IMR-90 (cell line): ENCODE results near the gene KCNQ2. TPM values are rescaled to one million over a fixed set of nuclear protein-coding genes. Genes with fewer than 3 reads are reported as not detected.

Experiments used
- ATAC-seq: fragments of 200-7000 bp; cut with Tn5 transposase; 2 replicates; pipeline ENCODE4 v1.9.1; 2020; ENCODE audit warnings: low read depth, mild to moderate bottlenecking, moderate library complexity
- BruUV-seq: library from RNA; stranded (reverse); fragments of 400-500 nt; replicated peaks from 2 replicates; lab custom pipeline; 2021; lab: Mats Ljungman, UMichigan
- CTCF ChIA-PET: fragments of 300-600 bp; formaldehyde crosslinking; extraction: SDS; loops from one replicate; lab custom pipeline; 2021; ENCODE audit warnings: antibody characterized with exemption; lab: Yijun Ruan, JAX
- POLR2A ChIA-PET: fragments of 300-600 bp; sonication (Branson Sonifier 250); formaldehyde crosslinking; loops from one replicate; lab custom pipeline; 2022; ENCODE audit warnings: antibody characterized with exemption; ENCODE audit not compliant: unreplicated experiment; lab: Charles Lee
- DNase-seq: peaks from one replicate; pipeline ENCODE4 v3.0.0; 2013
- H2AFZ ChIP-seq: replicated peaks from 2 replicates; pipeline ENCODE3; 2013; ENCODE audit warnings: low read length, mild to moderate bottlenecking; ENCODE audit not compliant: poor library complexity
- H2AK5ac ChIP-seq: 2 replicates; pipeline ENCODE4 v1.6.1; 2013; ENCODE audit warnings: low read depth, low read length, inconsistent platforms
- H2AK9ac ChIP-seq: replicated peaks from 2 replicates; pipeline ENCODE3; 2013; ENCODE audit warnings: mild to moderate bottlenecking, low read depth, low read length, moderate library complexity; ENCODE audit not compliant: poor library complexity
- H2BK120ac ChIP-seq: 2 replicates; pipeline ENCODE4 v1.6.1; 2013; ENCODE audit warnings: low read depth, low read length, inconsistent platforms
- H2BK15ac ChIP-seq: 3 replicates; pipeline ENCODE4 v1.6.1; 2013; ENCODE audit warnings: low read depth, low read length, inconsistent platforms
- H2BK20ac ChIP-seq: 2 replicates; pipeline ENCODE4 v1.6.1; 2013; ENCODE audit warnings: low read depth, mild to moderate bottlenecking, inconsistent platforms, low read length, moderate library complexity
- H2BK5ac ChIP-seq: 2 replicates; pipeline ENCODE4 v1.6.1; 2013; ENCODE audit warnings: mild to moderate bottlenecking, low read depth, low read length, inconsistent platforms; ENCODE audit not compliant: poor library complexity, severe bottlenecking
- H3K14ac ChIP-seq: replicated peaks from 2 replicates; pipeline ENCODE4 v1.6.1; 2013; ENCODE audit warnings: low read depth, low read length, inconsistent platforms
- H3K18ac ChIP-seq: 2 replicates; pipeline ENCODE4 v1.6.1; 2013; ENCODE audit warnings: low read depth, low read length, control low read depth
- H3K23ac ChIP-seq: 2 replicates; pipeline ENCODE4 v1.6.1; 2013; ENCODE audit warnings: low read depth, low read length, inconsistent platforms
- H3K27ac ChIP-seq: 2 replicates; pipeline ENCODE4 v1.5.1; 2013; ENCODE audit warnings: mild to moderate bottlenecking, control low read depth, low read length; ENCODE audit not compliant: insufficient read depth
- H3K27me3 ChIP-seq: 2 replicates; pipeline ENCODE4 v1.6.1; 2013; ENCODE audit warnings: low read length; ENCODE audit not compliant: control insufficient read depth, insufficient read depth
- H3K36me3 ChIP-seq: 2 replicates; pipeline ENCODE4 v1.6.1; 2013; ENCODE audit warnings: low read length, mixed read lengths; ENCODE audit not compliant: control insufficient read depth, insufficient read depth
- H3K4ac ChIP-seq: 2 replicates; pipeline ENCODE4 v1.6.1; 2013; ENCODE audit warnings: low read depth, low read length, inconsistent platforms
- H3K4me1 ChIP-seq: 2 replicates; pipeline ENCODE4 v1.6.1; 2013; ENCODE audit warnings: low read length, mixed read lengths; ENCODE audit not compliant: control insufficient read depth, insufficient read depth
- H3K4me2 ChIP-seq: 2 replicates; pipeline ENCODE4 v1.6.1; 2013; ENCODE audit warnings: low read depth, mild to moderate bottlenecking, control low read depth, low read length, moderate library complexity
- H3K4me3 ChIP-seq: 2 replicates; pipeline ENCODE4 v1.5.1; 2013; ENCODE audit warnings: low read depth, mild to moderate bottlenecking, control low read depth, low read length, moderate library complexity; ENCODE audit not compliant: insufficient read depth
- H3K56ac ChIP-seq: 2 replicates; pipeline ENCODE4 v1.6.1; 2013; ENCODE audit warnings: low read length, inconsistent platforms; ENCODE audit not compliant: insufficient read depth; ENCODE audit errors: extremely low read depth
- H3K79me1 ChIP-seq, 2 experiments: 2 replicates each; pipeline ENCODE4 v1.6.1; 2013; ENCODE audit warnings: low read length in 2 of 2, inconsistent platforms in 1 of 2, low read depth in 1 of 2
- H3K9ac ChIP-seq: 2 replicates; pipeline ENCODE4 v1.6.1; 2013; ENCODE audit warnings: low read depth, low read length, control low read depth
- H3K9me1 ChIP-seq: 2 replicates; pipeline ENCODE4 v1.6.1; 2013; ENCODE audit warnings: low read length, inconsistent platforms; ENCODE audit not compliant: insufficient read depth
- H3K9me3 ChIP-seq: 2 replicates; pipeline ENCODE4 v1.6.1; 2013; ENCODE audit warnings: low read length; ENCODE audit not compliant: control insufficient read depth, insufficient read depth
- H4K20me1 ChIP-seq: 2 replicates; pipeline ENCODE4 v1.6.1; 2013; ENCODE audit warnings: low read length, inconsistent platforms; ENCODE audit not compliant: insufficient read depth
- H4K5ac ChIP-seq: 2 replicates; pipeline ENCODE4 v1.6.1; 2013; ENCODE audit warnings: mild to moderate bottlenecking, low read depth, low read length, control low read depth
- H4K8ac ChIP-seq, 2 experiments: 2 replicates each; pipeline ENCODE4 v1.6.1; 2013; ENCODE audit warnings: low read depth in 2 of 2, low read length in 2 of 2, control low read depth in 1 of 2, inconsistent platforms in 1 of 2
- H4K91ac ChIP-seq: 2 replicates; pipeline ENCODE4 v1.6.1; 2013; ENCODE audit warnings: low read depth, low read length, inconsistent platforms; ENCODE audit not compliant: insufficient read depth
- CEBPB ChIP-seq: IDR thresholded peaks from 2 replicates; pipeline ENCODE4 v1.6.1; 2012; ENCODE audit warnings: low read depth, low read length, improper control_type of control experiment
- CHD1 ChIP-seq: IDR thresholded peaks from 2 replicates; pipeline ENCODE4 v1.6.1; 2012; ENCODE audit warnings: low read depth, low read length, improper control_type of control experiment
- ELK1 ChIP-seq: fragments of 150-350 bp; IDR thresholded peaks from 2 replicates; pipeline ENCODE4 v1.6.1; 2016; ENCODE audit warnings: low read depth, mild to moderate bottlenecking, low read length, moderate library complexity, borderline replicate concordance
- FOS ChIP-seq: fragments of 150-350 bp; IDR thresholded peaks from 2 replicates; pipeline ENCODE4 v1.6.1; 2016; ENCODE audit warnings: low read depth, low read length
- MAFK ChIP-seq: IDR thresholded peaks from 2 replicates; pipeline ENCODE4 v1.6.1; 2012; ENCODE audit warnings: low read depth, low read length, improper control_type of control experiment
- MAZ ChIP-seq: IDR thresholded peaks from 2 replicates; pipeline ENCODE4 v1.6.1; 2012; ENCODE audit warnings: low read depth, mild to moderate bottlenecking, low read length, improper control_type of control experiment, moderate library complexity, borderline replicate concordance
- MXI1 ChIP-seq: IDR thresholded peaks from 2 replicates; pipeline ENCODE4 v1.6.1; 2012; ENCODE audit warnings: low read depth, mild to moderate bottlenecking, low read length, moderate library complexity, borderline replicate concordance
- NFE2L2 ChIP-seq: fragments of 150-350 bp; IDR thresholded peaks from 2 replicates; pipeline ENCODE4 v1.6.1; 2016; ENCODE audit warnings: low read depth, mild to moderate bottlenecking, low read length
- POLR2A ChIP-seq: IDR thresholded peaks from 2 replicates; pipeline ENCODE4 v1.6.1; 2012; ENCODE audit warnings: mild to moderate bottlenecking, low read depth, low read length
- RAD21 ChIP-seq: IDR thresholded peaks from 2 replicates; pipeline ENCODE4 v1.6.1; 2012; ENCODE audit warnings: low read length, improper control_type of control experiment
- RCOR1 ChIP-seq: IDR thresholded peaks from 2 replicates; pipeline ENCODE4 v1.6.1; 2012; ENCODE audit warnings: mild to moderate bottlenecking, low read length, improper control_type of control experiment; ENCODE audit not compliant: insufficient replicate concordance
- RFX5 ChIP-seq: IDR thresholded peaks from 2 replicates; pipeline ENCODE4 v1.8.0; 2012; ENCODE audit warnings: low read depth, mild to moderate bottlenecking, low read length, moderate library complexity
- SMC3 ChIP-seq: fragments of 150-350 bp; IDR thresholded peaks from 2 replicates; pipeline ENCODE4 v1.6.1; 2016; ENCODE audit warnings: low read depth, mild to moderate bottlenecking, antibody characterized with exemption, low read length, moderate library complexity
- USF2 ChIP-seq: fragments of 150-350 bp; IDR thresholded peaks from 2 replicates; pipeline ENCODE4 v1.6.1; 2017; ENCODE audit warnings: mild to moderate bottlenecking, antibody characterized with exemption, low read length, low read depth
- WGBS, 2 experiments: methylation state at CpG; one replicate each; pipeline versions ENCODE4 v1.1.5 to v1.1.7; 2013; ENCODE audit warnings: missing lambda C conversion rate in 2 of 2; ENCODE audit not compliant: insufficient read length in 1 of 2; ENCODE audit errors: extremely low coverage in 2 of 2; 5-methylcytosine and 5-hydroxymethylcytosine counted together
- dilution Hi-C: fragments of 300-500 bp; cut with HindIII; formaldehyde crosslinking; loops from one replicate; pipeline ENCODE4 v1.14.3; 2018; ENCODE audit warnings: low sequenced_read_pairs; ENCODE audit not compliant: unreplicated experiment
- in situ Hi-C: fragments of 300-500 bp; cut with MboI; formaldehyde crosslinking; loops from 3 replicates; pipeline ENCODE4 v1.14.3; 2019; ENCODE audit warnings: low sequenced_read_pairs, inconsistent platforms, mixed read lengths
- intact Hi-C: fragments of 100-400 bp; cut with micrococcal nuclease; formaldehyde crosslinking; loops from 2 replicates; pipeline ENCODE4 v1.10.0; 2022
- polyA plus RNA-seq, 3 experiments: library from polyadenylated mRNA; depleted of rRNA; stranded (reverse); fragments of >200 nt; gene quantifications; 2 replicates each; pipeline ENCODE4 v1.2.3, GENCODE V29; 2012; ENCODE audit warnings: low replicate concordance in 1 of 3
- total RNA-seq: library from RNA; depleted of rRNA; stranded (reverse); fragments of >200 nt; gene quantifications from 2 replicates; pipeline ENCODE4 v1.2.3, GENCODE V29; 2012

KCNQ2 gene
- total and polyA plus RNA-seq, 2 of the 4 experiments (the other 2 are of a cell fraction), result 0.02 TPM; not detected in 1

- WGBS, 2 experiments, result 62% methylated on average over 14 of the region's 17 CpGs; no CpG with 5 or more reads in 1 of the 2 experiments
- Histone ChIP-seq H3K14ac (no peak overlapping the region), H3K18ac (no peak overlapping the region), H4K20me1 (no peaks in the 10 kb centered on the region), H4K91ac (no peak overlapping the region), H2BK20ac (no peak overlapping the region), H3K4me3 (no peak overlapping the region), H3K4me2 (no peak overlapping the region), H3K9me3 (peaks cover 6% of the 10 kb centered on the region), H3K9me1 (no peaks in the 10 kb centered on the region), H2AK5ac (no peak overlapping the region), H2BK120ac (no peak overlapping the region), H3K23ac (no peak overlapping the region), H3K27me3 (peaks cover 20% of the 10 kb centered on the region), H4K8ac (no peak overlapping the region), H2BK5ac (no peak overlapping the region), H2AK9ac (no peak overlapping the region), H2BK15ac (no peak overlapping the region), H3K9ac (no peak overlapping the region), H3K56ac (no peak overlapping the region), H3K4me1 (peaks cover 2% of the 10 kb centered on the region; the same call in 1 of the 2 replicates), H4K5ac (no peak overlapping the region), H2AFZ (no peak overlapping the region), H3K4ac (no peak overlapping the region), H3K27ac (no peak overlapping the region), H3K36me3 (no peaks in the 10 kb centered on the region), H3K79me1 (no peaks in the 10 kb centered on the region)
- ATAC-seq (no peak), DNase-seq (no peak)
- TF ChIP-seq MXI1, result no peak
- no peak for TF ChIP-seq NFE2L2
- TF ChIP-seq SMC3, result no peak
- TF ChIP-seq CHD1, result no peak
- TF ChIP-seq ELK1, result no peak
- no peak for TF ChIP-seq CEBPB
- TF ChIP-seq USF2, result no peak
- TF ChIP-seq FOS, result no peak
- TF ChIP-seq POLR2A, result no peak
- TF ChIP-seq MAZ, result no peak
- no peak for TF ChIP-seq MAFK
- TF ChIP-seq RAD21, result no peak
- no peak for TF ChIP-seq RCOR1
- TF ChIP-seq RFX5, result no peak
- POLR2A ChIA-PET, result no interaction called here
- dilution Hi-C loops (no loop called here), in situ Hi-C loops (no loop called here), intact Hi-C loops (no loop called here)
- BruUV-seq, result no TSS peak
- CTCF ChIA-PET, result no interaction called here
Measured at GRCh38 chr20:63393566-63393965, 78.9 kb downstream of the KCNQ2 start.
